GM18499 (cell line): ENCODE data around the gene FHIT.

Experiments
- ATAC-seq: cut with Tn5 transposase; IDR thresholded peaks from one replicate; pipeline ENCODE4 v1.9.1; 2021; ENCODE audit warnings: moderate number of reproducible peaks; ENCODE audit not compliant: insufficient read depth, unreplicated experiment

Gene FHIT

DNA sequence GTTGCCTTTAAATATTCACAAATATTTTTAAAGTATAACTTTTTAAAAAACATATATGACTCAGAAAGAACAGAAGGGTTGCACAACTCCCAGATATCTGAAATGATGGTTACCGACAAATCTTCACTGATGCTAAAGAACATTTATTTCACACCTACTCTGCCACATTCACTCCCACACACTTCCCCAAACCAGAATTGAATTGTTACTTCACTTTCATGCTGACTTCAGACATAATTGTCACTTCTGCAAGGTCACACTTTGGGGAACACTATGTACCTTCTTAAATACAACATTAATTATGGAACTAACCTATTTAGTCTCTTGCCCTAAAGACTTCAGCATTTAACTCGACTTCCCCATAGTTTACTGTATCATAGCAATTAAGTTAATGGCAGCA, 795.1 kb downstream of the FHIT start:
- ATAC-seq = no peak

- ATAC-seq = no peak
Measured at GRCh38 chr3:60453326-60453725, 797.9 kb downstream of the FHIT start.

GRCh38 chr3:60448696-60449095, 802.6 kb downstream of the FHIT start:
- ATAC-seq = no peak

DNA sequence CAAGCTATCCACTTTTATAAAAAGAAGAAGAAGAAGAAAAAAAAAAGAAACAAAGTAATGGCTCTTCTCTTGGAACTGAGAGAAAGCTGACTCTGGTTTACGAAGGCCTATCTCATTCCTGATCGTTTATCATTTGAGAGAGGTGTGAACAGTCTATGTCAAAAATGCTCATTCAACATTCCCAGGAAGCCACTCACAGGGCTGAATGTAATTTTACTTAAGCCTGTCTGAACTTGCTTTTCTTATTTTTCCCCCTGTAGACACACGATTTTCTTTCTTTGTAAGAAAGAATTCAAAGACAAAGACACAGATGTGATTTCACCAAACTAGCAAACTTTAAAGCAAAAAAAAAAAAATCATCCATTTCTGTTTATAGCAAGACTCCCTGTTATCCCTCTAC, 805.8 kb downstream of the FHIT start:
- ATAC-seq = no peak

DNA sequence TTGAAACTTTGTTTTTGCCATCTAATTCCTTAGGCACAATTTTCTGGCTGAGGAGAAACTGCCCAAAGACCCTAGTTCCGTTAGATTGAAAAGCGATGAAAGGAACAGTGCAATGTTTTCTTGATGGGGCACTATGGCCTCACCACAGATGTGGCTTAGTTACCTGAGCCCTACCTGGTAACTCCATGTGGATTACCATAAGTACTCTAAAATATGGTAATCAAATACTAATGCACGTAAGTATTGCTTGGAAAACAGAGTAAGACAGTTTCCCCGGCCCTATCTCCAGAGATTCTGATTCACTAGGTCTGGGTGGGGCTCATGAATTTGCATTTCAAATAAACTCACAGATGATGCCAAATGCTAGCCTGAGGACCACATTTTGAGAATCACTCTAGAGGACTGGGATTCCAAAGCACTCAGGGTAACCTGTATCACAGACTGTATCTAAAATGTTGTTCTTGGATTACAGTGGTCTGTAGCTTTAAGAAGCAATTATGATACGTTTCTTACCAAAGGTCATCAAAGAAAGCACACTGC, 806.3 kb downstream of the FHIT start:
- no peak for ATAC-seq

- ATAC-seq = no peak
Measured at GRCh38 chr3:60440869-60441268, 810.4 kb downstream of the FHIT start.

DNA sequence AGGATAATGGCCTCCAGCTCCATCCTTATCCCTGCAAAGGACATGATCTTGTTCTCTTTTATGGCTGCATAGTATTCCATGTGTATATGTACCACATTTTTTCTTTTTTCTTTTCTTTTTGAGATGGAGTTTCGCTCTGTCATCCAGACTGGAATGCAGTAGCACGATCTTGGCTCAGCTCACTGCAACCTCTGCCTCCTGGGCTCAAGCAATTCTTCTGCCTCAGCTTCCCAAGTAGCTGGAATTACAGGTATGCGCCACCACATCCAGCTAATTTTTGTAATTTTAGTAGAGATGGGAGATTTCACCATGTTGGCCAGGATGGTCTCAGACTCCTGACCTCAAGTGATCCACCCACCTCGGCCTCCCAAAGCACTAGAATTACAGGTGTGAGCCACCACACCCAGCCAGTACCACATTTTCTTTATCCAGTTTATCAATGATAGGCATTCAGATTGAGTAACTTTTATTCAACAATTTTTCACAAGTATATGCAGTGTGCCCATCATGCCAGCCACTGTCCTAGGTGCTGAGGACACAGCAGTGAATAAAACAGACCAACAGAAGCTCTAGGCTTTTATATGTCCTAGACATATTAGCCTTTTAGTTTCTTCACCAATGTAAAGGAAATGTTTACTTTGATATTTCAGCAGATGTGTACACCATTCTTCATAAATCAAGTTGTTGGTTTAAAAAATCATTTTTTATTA, 815.2 kb downstream of the FHIT start:
- no peak for ATAC-seq

- no peak for ATAC-seq
Measured at GRCh38 chr3:60434950-60435349, 816.3 kb downstream of the FHIT start.

GRCh38 chr3:60434323-60434722, 816.9 kb downstream of the FHIT start:
- no peak for ATAC-seq

DNA sequence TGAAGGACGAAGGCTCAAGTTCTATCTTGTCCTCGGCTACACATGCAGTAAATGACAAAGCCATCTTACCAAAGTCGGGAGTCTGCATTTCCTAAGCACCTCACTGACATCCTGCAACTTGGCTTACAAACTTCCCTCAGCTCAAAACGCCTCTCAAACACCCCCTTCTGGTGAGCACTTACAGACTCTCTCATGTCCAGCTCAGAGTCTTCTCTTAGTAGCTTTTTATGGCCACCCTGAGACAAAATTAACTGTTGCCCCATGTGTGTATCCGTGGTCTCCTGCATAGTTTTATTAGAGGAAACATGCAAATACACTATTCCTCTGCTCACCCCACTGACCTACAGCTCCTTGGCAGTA, 819.7 kb downstream of the FHIT start:
- ATAC-seq = no peak

DNA sequence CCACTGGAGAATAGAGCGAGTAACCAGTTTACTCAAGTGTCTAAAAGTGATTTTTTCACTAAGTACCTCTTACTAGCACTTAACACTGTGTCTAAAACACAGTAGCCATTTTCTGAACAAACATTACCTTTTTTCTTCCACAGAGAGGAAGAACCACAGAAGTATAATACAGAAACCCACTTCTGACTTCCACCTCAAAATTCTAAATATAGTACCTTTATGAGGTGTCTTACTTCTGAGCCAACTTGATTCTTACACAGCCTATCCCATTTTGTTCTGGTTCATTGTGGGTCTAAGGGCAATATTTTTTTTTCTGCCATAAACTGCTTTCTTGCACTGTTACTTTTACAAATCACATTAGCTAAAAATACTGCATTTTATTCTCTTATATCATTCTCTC, 821.0 kb downstream of the FHIT start:
- no peak for ATAC-seq

- ATAC-seq = no peak
Measured at GRCh38 chr3:60427109-60427508, 824.1 kb downstream of the FHIT start.

- ATAC-seq = no peak
Measured at GRCh38 chr3:60424942-60425341, 826.3 kb downstream of the FHIT start.

- ATAC-seq = no peak
Measured at GRCh38 chr3:60424034-60424433, 827.2 kb downstream of the FHIT start.

GRCh38 chr3:60423556-60423955, 827.7 kb downstream of the FHIT start:
- no peak for ATAC-seq

DNA sequence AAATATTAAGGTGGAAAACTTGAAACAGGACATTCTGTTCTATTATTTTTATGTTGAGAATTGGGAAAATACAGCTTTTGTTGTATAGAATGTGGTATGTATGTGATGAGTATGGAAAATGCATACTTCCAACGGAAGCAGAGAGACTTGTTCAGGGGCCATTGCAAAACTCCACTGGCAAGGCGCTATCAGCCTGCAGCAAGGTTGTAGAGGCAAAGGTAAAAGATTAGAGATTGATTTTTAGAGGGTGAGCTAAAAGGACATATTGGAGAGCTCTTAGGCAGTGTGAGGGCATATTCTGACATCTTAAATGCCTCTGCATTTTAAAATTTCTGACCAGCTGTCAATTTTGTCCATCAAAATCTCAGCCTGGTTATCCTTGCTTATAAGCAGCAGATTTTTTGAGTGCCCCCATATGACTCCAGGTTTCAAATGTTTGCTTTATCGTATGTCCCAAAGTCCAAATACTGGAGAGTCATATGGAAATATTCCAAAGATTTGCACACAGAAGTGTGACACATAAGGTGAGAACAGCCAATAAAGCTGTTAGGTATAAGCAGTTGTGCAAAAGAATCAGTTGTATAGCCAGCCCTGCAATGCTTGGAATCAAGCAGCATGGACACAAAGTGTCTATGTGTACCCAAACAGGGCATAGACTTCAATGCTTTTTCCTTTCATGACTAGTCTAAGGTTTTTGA, 829.4 kb downstream of the FHIT start:
- no peak for ATAC-seq

DNA sequence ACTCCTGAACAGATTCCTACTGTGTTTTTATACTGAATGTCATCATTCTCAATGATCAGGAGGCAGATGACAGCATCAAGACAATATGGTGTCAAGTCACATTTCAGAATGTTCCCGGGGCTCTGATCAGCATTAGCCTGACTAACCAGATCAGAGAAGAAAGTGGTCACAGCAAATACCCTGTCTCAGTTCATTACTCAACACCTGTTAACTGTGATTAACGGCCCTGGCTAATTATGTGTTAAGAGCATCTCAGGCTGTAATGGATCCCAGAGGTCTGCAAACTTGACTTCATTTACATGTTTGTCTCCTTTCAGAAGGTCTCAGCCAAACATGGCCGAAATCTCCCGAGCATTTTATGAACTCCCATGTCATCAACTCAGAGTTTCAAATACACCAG, 833.7 kb downstream of the FHIT start:
- ATAC-seq = no peak

- no peak for ATAC-seq
Measured at GRCh38 chr3:60414011-60414410, 837.2 kb downstream of the FHIT start.

- no peak for ATAC-seq
Measured at GRCh38 chr3:60413551-60413950, 837.7 kb downstream of the FHIT start.

- ATAC-seq = no peak
Measured at GRCh38 chr3:60403866-60404265, 847.4 kb downstream of the FHIT start.

- ATAC-seq = no peak
Measured at GRCh38 chr3:60402931-60403330, 848.3 kb downstream of the FHIT start.
